Measurements from ENCODE around the gene FAM234B.

The FAM234B gene

GRCh38 chr12:13094367-13094766 is 50.2 kb downstream of the FAM234B start:
- DNase-seq, result no peak

- DNase-seq, result no peak
Observed at GRCh38 chr12:13095266-13095995, 51.2 kb downstream of the FAM234B start.

GRCh38 chr12:13097491-13098011 is 53.4 kb downstream of the FAM234B start:
- no peak for DNase-seq

- DNase-seq, result no peak
Observed at GRCh38 chr12:13099066-13099843, 55.1 kb downstream of the FAM234B start.

- DNase-seq, result no peak
Observed at GRCh38 chr12:13099844-13100604, 55.8 kb downstream of the FAM234B start.

- no peak for DNase-seq
Observed at GRCh38 chr12:13100605-13100881, 56.4 kb downstream of the FAM234B start.

GRCh38 chr12:13100882-13101769 is 56.9 kb downstream of the FAM234B start:
- DNase-seq, result no peak

- DNase-seq, result no peak
Observed at GRCh38 chr12:13101821-13102375, 57.7 kb downstream of the FAM234B start.

- DNase-seq, result no peak
Observed at GRCh38 chr12:13102461-13103195, 58.4 kb downstream of the FAM234B start.

GRCh38 chr12:13103391-13104033 is 59.3 kb downstream of the FAM234B start, which contains the start of gene GSG1:
TSS of gene GSG1 (minus strand) at chr12:13103667. CDS start at chr12:13103512, 155 bp downstream.
- no peak for DNase-seq

GRCh38 chr12:13104409-13104808 is 60.2 kb downstream of the FAM234B start:
- DNase-seq, result no peak

- DNase-seq, result no peak
Observed at GRCh38 chr12:13105781-13106180, 61.6 kb downstream of the FAM234B start.

GRCh38 chr12:13106666-13107065 is 62.5 kb downstream of the FAM234B start:
- DNase-seq, result no peak

- DNase-seq, result no peak
Observed at GRCh38 chr12:13112968-13113367, 68.8 kb downstream of the FAM234B start.

- no peak for DNase-seq
Observed at GRCh38 chr12:13114251-13115052, 70.3 kb downstream of the FAM234B start.

- no peak for DNase-seq
Observed at GRCh38 chr12:13116259-13116658, 72.1 kb downstream of the FAM234B start.

GRCh38 chr12:13117029-13117428 is 72.8 kb downstream of the FAM234B start:
- no peak for DNase-seq

- no peak for DNase-seq
Observed at GRCh38 chr12:13119826-13120225, 75.6 kb downstream of the FAM234B start.

- no peak for DNase-seq
Observed at GRCh38 chr12:13120413-13120812, 76.2 kb downstream of the FAM234B start.

- no peak for DNase-seq
Observed at GRCh38 chr12:13121568-13121967, 77.4 kb downstream of the FAM234B start.

Measured in cortex of kidney (tissue), 1 donor.